Stimulated activated naive CD8-positive, alpha-beta T cell treated with anti-CD3 and anti-CD28 coated beads, Interleukin-15, amount 100 ng/mL, for 72 hours (primary cell): ENCODE results near the gene GPM6B.
"Not testable (repeated sequence)": the region's sequence is repeated elsewhere in the genome, so short reads cannot be mapped to it uniquely, and the experiment has no call there.

Experiments used
- ATAC-seq: fragments of 150-1000 bp; cut with Tn5 transposase; 2 replicates; pipeline ENCODE4 v1.10.0; 2021; ENCODE audit warnings: mild to moderate bottlenecking, moderate library complexity
- DNase-seq, 2 donors: peaks; one replicate each; pipeline ENCODE4 v3.0.0; 2021 to 2022
- H3K27ac Mint-ChIP-seq, 2 donors: one replicate each; pipeline ENCODE4 v1.8.0; 2022; ENCODE audit warnings: mild to moderate bottlenecking in 2 of 2, mixed read lengths in 2 of 2, moderate library complexity in 2 of 2
- H3K27me3 Mint-ChIP-seq: one replicate; pipeline ENCODE4 v1.8.0; 2022; ENCODE audit warnings: mixed read lengths
- H3K4me1 Mint-ChIP-seq: one replicate; pipeline ENCODE4 v1.8.0; 2022; ENCODE audit warnings: mild to moderate bottlenecking, mixed read lengths
- H3K4me3 Mint-ChIP-seq, 2 donors: one replicate each; pipeline ENCODE4 v1.8.0; 2022; ENCODE audit warnings: mild to moderate bottlenecking in 2 of 2, mixed read lengths in 2 of 2, moderate library complexity in 1 of 2
- H3K9me3 Mint-ChIP-seq, 2 donors: one replicate each; pipeline ENCODE4 v1.8.0; 2022; ENCODE audit warnings: mixed read lengths in 2 of 2

Gene GPM6B

DNA sequence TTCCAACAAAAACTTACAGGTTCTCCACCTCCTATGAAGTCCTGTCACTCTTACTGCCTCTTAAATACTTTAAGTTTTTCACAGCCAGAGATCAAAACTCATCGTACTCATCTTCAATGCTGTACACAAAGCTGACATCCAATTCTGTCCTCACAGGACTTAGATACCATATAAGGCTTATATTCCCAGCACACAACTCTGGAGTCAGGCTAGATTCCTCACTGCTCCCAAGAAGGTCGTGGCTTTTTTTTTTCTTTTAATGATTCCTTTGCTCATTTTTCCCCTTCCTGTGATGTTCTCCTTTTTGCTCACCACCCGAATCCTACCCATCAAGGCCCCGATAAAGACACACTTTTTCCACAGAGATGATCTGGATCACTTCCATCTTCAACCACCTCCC is 83.4 kb downstream of the GPM6B start:
- H3K4me3 Mint-ChIP-seq, result peak overlapping the region; percentile 94 to 97
- ATAC-seq (no peak), DNase-seq (no peak)
- H3K4me1 Mint-ChIP-seq, result peaks cover 24% of the 10 kb centered on the region
- H3K27ac Mint-ChIP-seq, result peak overlapping the region; percentile 97 to 98
- H3K27me3 Mint-ChIP-seq, result no peaks in the 10 kb centered on the region
- H3K9me3 Mint-ChIP-seq, result no peaks in the 10 kb centered on the region

DNA sequence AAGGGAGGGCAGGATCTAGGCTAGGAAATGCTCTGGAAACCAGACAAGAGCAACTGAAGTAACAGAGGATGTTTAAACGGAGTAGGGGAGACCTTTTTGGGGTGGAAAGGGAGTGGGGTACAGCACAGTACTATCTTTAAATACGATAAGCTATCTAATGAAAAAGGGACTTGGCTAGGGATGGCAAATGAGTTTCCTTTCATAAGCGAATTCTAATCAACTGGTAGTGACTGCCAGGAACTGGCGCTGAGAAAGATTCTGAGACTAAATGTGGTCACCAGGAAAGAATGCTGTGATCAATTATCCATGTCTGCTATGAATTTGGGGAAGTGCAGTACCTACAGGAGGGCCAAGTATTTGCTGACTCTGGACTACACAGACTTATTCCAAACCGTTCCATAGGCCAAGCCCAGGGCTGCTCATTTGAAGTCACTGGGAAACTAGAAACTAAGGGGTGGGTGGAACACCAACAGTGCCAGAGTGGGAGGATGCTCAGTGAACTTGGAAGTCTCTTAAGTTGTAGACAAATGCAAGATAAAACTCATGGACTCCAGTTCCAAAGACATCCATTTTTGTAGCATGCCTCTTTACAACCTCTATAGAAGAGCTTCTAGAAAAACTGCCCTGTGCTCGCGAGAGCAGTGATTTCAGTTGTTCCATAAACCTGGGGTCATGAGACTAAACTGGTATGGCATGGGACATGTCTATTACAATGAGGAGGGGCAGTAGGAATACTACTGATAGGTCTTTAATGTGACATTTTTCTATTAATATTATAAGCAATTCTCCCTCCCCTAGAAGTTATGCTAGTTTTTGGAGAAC is 84.4 kb downstream of the GPM6B start:
- H3K4me3 Mint-ChIP-seq, result peak overlapping the region; percentile 25 to 94

DNA sequence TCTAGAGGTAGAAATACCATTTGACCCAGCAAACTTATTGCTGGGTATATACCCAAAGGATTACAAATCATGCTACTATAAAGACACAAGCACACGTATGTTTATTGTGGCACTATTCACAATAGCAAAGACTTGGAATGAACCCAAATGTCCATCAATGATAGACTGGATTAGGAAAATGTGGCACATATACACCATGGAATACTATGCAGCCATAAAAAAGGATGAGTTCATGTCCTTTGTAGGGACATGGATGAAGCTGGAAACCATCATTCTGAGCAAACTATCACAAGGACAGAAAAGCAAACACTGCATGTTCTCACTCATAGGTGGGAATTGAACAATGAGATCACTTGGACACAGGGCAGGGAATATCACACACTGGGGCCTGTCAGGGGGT is 86.4 kb downstream of the GPM6B start:
- not testable (repeated sequence) for DNase-seq, H3K27ac Mint-ChIP-seq, H3K4me3 Mint-ChIP-seq, H3K9me3 Mint-ChIP-seq, ATAC-seq, H3K27me3 Mint-ChIP-seq
- H3K4me1 Mint-ChIP-seq, result peaks cover 48% of the 10 kb centered on the region

More for the DNA sequence above, 84.4 kb downstream of the GPM6B start:
- H3K27ac Mint-ChIP-seq, result peak overlapping the region in 1 of 2 donors; percentile 81
- H3K27me3 Mint-ChIP-seq, result no peaks in the 10 kb centered on the region
- H3K4me1 Mint-ChIP-seq, result peaks cover 28% of the 10 kb centered on the region
- no peaks in the 10 kb centered on the region for H3K9me3 Mint-ChIP-seq
- DNase-seq (no peak), ATAC-seq (no peak)

- not testable (repeated sequence) for H3K9me3 Mint-ChIP-seq, DNase-seq, H3K27me3 Mint-ChIP-seq, ATAC-seq, H3K4me3 Mint-ChIP-seq
- H3K4me1 Mint-ChIP-seq, result peaks cover 31% of the 10 kb centered on the region
- H3K27ac Mint-ChIP-seq, result peak overlapping the region in 1 of 2 donors; percentile 14
Measured at GRCh38 chrX:13726583-13726982, 90.3 kb downstream of the GPM6B start.

DNA sequence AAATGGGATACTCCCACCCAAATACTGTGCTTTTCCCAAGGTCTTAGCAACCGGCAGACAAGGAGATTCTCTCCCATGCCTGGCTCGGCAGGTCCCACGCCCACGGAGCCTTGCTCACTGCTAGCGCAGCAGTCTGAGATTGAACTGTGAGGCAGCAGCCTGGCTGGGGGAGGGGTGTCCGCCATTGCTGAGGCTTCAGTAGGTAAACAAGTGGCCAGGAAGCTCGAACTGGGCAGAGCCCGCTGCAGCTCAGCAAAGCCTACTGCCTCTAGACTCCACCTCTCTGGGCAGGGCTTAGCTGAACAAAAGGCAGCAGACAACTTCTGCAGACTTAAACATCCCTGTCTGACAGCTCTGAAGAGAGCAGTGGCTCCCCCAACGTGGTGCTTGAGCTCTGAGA is 92.0 kb downstream of the GPM6B start:
- H3K4me3 Mint-ChIP-seq, result peak overlapping the region in 1 of 2 donors; percentile 19
- not testable (repeated sequence) for H3K27ac Mint-ChIP-seq, H3K9me3 Mint-ChIP-seq, H3K27me3 Mint-ChIP-seq, ATAC-seq
- peaks cover 29% of the 10 kb centered on the region for H3K4me1 Mint-ChIP-seq
- DNase-seq, result peak in 1 of 2 donors; percentile 19

GRCh38 chrX:13721819-13722519 is 94.9 kb downstream of the GPM6B start:
- DNase-seq (no peak), ATAC-seq (no peak)
- Mint-ChIP-seq H3K9me3 (no peaks in the 10 kb centered on the region), H3K4me1 (peaks cover 39% of the 10 kb centered on the region), H3K27me3 (no peaks in the 10 kb centered on the region), H3K4me3 (no peak overlapping the region), H3K27ac (peak overlapping the region in 1 of 2 donors; percentile 86)

DNA sequence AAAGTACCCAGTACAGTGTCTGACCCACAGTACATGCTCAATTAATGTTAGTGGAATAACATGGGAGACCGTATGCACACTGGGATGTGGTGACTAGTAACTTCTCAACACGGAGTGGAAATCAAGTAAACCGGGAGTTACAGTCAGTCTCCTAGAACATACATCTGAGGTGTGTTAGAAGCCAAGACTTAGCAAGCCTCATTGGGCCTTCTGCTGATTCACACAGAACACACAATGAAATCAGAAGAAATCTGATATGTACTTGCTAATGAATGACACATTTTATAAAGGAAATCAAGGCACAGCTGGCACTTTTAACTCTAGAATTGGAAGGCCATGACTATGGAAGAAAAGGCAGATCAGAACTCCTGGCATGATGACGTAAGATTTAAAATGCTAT is 95.5 kb downstream of the GPM6B start:
- Mint-ChIP-seq H3K9me3 (no peaks in the 10 kb centered on the region), H3K27me3 (no peaks in the 10 kb centered on the region), H3K4me1 (peaks cover 33% of the 10 kb centered on the region), H3K27ac (no peak overlapping the region), H3K4me3 (no peak overlapping the region)
- no peak for ATAC-seq
- DNase-seq, result no peak
